Measurements from ENCODE around the gene RSU1.
"Not testable (repeated sequence)": the region's sequence is repeated elsewhere in the genome, so short reads cannot be mapped to it uniquely, and the experiment has no call there.

Gene RSU1

DNA sequence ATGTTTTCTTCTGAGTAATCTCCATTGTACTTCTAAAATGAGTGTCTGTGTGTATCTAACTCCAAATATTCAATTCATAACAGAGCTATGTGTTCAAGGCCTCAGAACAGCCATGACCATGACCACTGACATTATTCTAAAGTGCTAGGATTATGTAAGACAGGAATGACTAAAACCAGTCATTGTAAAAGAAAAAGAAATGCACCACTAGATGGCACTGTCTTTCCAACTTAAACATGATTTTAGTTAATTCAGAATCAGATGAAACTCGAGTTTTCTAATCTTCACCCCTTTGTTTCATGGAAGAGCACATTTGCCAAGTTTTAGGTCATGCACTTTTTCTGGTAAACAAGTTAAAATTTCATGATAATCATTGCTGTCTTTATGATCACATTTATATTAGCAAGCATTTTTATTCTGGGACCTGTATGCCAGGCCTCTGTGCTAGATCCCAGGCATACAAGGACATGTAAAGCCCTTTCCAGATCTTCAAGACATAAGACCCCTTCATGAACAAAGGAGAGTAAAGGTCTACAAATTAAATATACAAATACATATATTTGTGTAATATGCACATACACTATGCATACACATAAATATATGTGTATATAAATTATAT lies 26.1 kb upstream of the RSU1 start:
- Mint-ChIP-seq H3K27me3 (ENCODE audit: low read depth) (peaks cover 20% of the 10 kb centered on the region), H3K27ac (no peak overlapping the region), H3K36me3 (ENCODE audit: low read depth) (no peaks in the 10 kb centered on the region), H3K4me3 (no peak overlapping the region), H3K9me3 (no peaks in the 10 kb centered on the region), H3K4me1 (ENCODE audit: low read depth) (peaks cover 1% of the 10 kb centered on the region)
- no peak for DNase-seq (ENCODE audit: low spot score)

DNA sequence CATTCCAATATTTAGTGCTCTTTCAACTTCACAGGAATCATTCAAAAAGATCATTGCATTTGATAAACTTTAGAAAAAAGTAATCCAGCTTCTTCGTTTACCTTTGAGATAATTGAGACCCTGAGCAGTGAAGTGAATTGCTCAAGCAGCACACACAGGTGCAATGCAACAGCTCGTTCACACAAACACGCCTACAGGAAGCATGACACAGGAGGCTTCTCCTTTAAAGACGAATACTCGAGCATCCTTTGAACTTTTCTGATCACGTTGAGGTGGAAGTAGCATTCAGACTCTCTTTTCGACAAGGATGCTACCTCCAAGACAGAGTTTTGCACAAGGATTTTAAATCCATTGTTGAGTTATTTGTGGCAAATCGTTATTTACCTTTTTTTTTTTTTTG lies 18.0 kb upstream of the RSU1 start:
- Mint-ChIP-seq H3K4me3 (peak overlapping the region; percentile 50), H3K4me1 (ENCODE audit: low read depth) (peaks cover 19% of the 10 kb centered on the region), H3K9me3 (no peaks in the 10 kb centered on the region), H3K27me3 (ENCODE audit: low read depth) (peaks cover 7% of the 10 kb centered on the region), H3K27ac (no peak overlapping the region), H3K36me3 (ENCODE audit: low read depth) (no peaks in the 10 kb centered on the region)
- no peak for DNase-seq (ENCODE audit: low spot score)

GRCh38 chr10:16832351-16833080 lies 15.3 kb upstream of the RSU1 start:
- Mint-ChIP-seq H3K9me3 (no peaks in the 10 kb centered on the region), H3K4me1 (ENCODE audit: low read depth) (peaks cover 23% of the 10 kb centered on the region), H3K27ac (no peak overlapping the region), H3K4me3 (no peak overlapping the region), H3K27me3 (ENCODE audit: low read depth) (peaks cover 10% of the 10 kb centered on the region), H3K36me3 (ENCODE audit: low read depth) (no peaks in the 10 kb centered on the region)
- no peak for DNase-seq (ENCODE audit: low spot score)

DNA sequence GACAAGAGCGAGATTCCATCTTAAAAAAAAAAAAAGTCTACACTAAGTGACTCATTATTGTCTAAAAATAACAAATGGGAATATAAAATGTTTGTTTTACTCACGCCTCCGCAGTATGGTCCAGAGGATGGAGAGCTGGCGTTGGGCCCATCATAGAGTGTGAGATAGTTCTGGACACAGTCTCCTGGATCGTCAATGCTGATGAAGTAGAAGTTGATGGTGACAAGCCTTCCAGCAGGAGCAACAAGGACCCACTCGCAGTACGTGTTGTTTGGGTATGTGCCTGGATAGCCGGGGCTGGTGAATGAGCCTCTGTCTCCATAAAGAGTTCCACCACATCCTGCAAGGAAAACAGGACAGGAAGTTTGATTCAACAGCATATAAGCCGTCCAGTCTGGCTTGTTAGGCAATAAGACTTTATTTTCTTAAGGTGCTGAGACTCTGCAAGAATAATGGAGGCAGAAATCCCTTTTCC lies 11.5 kb upstream of the RSU1 start:
- Mint-ChIP-seq H3K4me3 (no peak overlapping the region), H3K4me1 (ENCODE audit: low read depth) (peaks cover 6% of the 10 kb centered on the region), H3K36me3 (ENCODE audit: low read depth) (no peaks in the 10 kb centered on the region), H3K27me3 (ENCODE audit: low read depth) (peaks cover 17% of the 10 kb centered on the region), H3K9me3 (no peaks in the 10 kb centered on the region), H3K27ac (no peak overlapping the region)
- no peak for DNase-seq (ENCODE audit: low spot score)

DNA sequence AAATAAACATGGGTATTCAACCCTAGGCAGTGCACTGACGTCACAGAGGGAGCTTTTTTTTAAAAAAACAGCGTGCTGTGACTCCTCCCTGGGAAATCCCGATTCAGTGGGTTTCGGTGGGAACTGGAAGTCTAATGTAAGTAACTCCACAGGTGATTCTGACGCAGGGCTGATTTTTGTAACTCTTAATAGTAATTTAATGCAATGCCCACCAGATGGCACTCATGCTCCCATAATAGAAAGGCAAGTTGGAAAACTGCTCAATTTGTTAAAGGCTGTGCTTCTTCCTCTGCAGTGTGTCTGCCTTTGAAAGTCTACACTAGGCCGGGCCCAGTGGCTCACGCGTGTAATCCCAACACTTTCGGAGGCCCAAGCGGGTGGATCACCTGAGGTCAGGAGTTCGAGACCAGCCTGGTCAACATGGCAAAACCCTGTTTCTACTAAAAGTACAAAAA lies 10.9 kb upstream of the RSU1 start:
- DNase-seq (ENCODE audit: low spot score) = peak; percentile 49
- no peaks in the 10 kb centered on the region for H3K36me3 Mint-ChIP-seq (ENCODE audit: low read depth)
- no peak overlapping the region for H3K27ac Mint-ChIP-seq
- H3K9me3 Mint-ChIP-seq = peaks cover 4% of the 10 kb centered on the region
- no peak overlapping the region for H3K4me3 Mint-ChIP-seq
- H3K27me3 Mint-ChIP-seq (ENCODE audit: low read depth) = peaks cover 14% of the 10 kb centered on the region
- H3K4me1 Mint-ChIP-seq (ENCODE audit: low read depth) = peaks cover 6% of the 10 kb centered on the region

DNA sequence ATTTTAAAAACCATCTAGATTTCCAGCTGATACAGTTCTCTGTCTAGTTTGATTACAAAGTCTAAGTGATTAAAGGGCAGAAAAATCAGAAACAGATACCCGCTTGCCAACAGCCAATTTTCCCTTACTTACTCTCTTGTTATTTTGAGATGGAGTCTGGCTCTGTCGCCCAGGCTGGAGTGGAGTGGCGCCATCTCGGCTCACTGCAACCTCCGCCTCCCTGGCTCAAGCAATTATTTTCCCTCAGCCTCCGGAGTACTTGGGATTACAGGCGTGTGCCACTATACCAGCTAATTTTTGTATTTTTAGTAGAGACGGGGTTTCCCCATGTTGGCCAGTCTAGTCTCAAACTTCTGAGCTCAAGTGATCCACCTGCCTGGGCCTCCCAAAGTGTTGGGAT lies 10.2 kb upstream of the RSU1 start:
- not testable (repeated sequence) for H3K36me3 Mint-ChIP-seq (ENCODE audit: low read depth); H3K27ac Mint-ChIP-seq; H3K4me3 Mint-ChIP-seq; DNase-seq (ENCODE audit: low spot score); H3K4me1 Mint-ChIP-seq (ENCODE audit: low read depth); H3K9me3 Mint-ChIP-seq
- peaks cover 14% of the 10 kb centered on the region for H3K27me3 Mint-ChIP-seq (ENCODE audit: low read depth)

- H3K36me3 Mint-ChIP-seq (ENCODE audit: low read depth) = peaks cover 6% of the 10 kb centered on the region
- peaks cover 8% of the 10 kb centered on the region for H3K4me1 Mint-ChIP-seq (ENCODE audit: low read depth)
- H3K9me3 Mint-ChIP-seq = peaks cover 21% of the 10 kb centered on the region
- no peak overlapping the region for H3K4me3 Mint-ChIP-seq
- no peak for DNase-seq (ENCODE audit: low spot score)
- no peak overlapping the region for H3K27ac Mint-ChIP-seq
- peaks cover 18% of the 10 kb centered on the region for H3K27me3 Mint-ChIP-seq (ENCODE audit: low read depth)
Observed at GRCh38 chr10:16822726-16823360, 5.6 kb upstream of the RSU1 start.

- Mint-ChIP-seq H3K27me3 (ENCODE audit: low read depth) (peaks cover 17% of the 10 kb centered on the region), H3K27ac (no peak overlapping the region), H3K4me1 (ENCODE audit: low read depth) (peaks cover 7% of the 10 kb centered on the region)
Observed at GRCh38 chr10:16822027-16822426, 4.8 kb upstream of the RSU1 start.

GRCh38 chr10:16820421-16820820 lies 3.2 kb upstream of the RSU1 start:
- Mint-ChIP-seq H3K4me3 (no peak overlapping the region), H3K27me3 (ENCODE audit: low read depth) (peaks cover 14% of the 10 kb centered on the region), H3K36me3 (ENCODE audit: low read depth) (peaks cover 12% of the 10 kb centered on the region), H3K27ac (no peak overlapping the region), H3K9me3 (peaks cover 21% of the 10 kb centered on the region), H3K4me1 (ENCODE audit: low read depth) (peaks cover 16% of the 10 kb centered on the region)
- DNase-seq (ENCODE audit: low spot score) = no peak

More at GRCh38 chr10:16822027-16822426, 4.8 kb upstream of the RSU1 start:
- H3K9me3 Mint-ChIP-seq = peaks cover 21% of the 10 kb centered on the region
- DNase-seq (ENCODE audit: low spot score) = no peak
- peaks cover 8% of the 10 kb centered on the region for H3K36me3 Mint-ChIP-seq (ENCODE audit: low read depth)
- no peak overlapping the region for H3K4me3 Mint-ChIP-seq

GRCh38 chr10:16820018-16820417 lies 2.8 kb upstream of the RSU1 start:
- peaks cover 15% of the 10 kb centered on the region for H3K36me3 Mint-ChIP-seq (ENCODE audit: low read depth)
- peaks cover 19% of the 10 kb centered on the region for H3K4me1 Mint-ChIP-seq (ENCODE audit: low read depth)
- DNase-seq (ENCODE audit: low spot score) = no peak
- no peak overlapping the region for H3K4me3 Mint-ChIP-seq
- H3K27ac Mint-ChIP-seq = no peak overlapping the region
- H3K9me3 Mint-ChIP-seq = peaks cover 21% of the 10 kb centered on the region
- peaks cover 12% of the 10 kb centered on the region for H3K27me3 Mint-ChIP-seq (ENCODE audit: low read depth)

DNA sequence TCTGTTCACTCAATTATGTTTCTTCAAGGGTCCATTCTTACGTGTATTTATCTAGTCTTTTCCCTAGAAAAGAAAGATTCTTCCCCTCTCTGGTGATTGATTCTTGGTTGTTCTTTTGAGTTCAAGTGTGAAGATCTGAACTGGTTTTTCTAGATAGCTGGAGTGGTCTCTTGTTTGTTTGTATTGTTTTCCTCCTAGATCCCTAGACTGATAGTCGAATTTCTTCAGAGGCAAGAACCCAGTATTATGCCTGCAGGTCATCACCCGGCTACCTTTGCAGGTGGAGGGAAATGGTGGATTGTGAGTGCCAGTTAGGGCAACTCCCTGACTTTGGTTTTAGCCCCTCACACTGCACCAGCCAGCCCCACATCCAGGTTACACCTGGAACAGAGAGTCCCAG lies 2.2 kb upstream of the RSU1 start:
- Mint-ChIP-seq H3K36me3 (ENCODE audit: low read depth) (peaks cover 19% of the 10 kb centered on the region), H3K9me3 (peaks cover 21% of the 10 kb centered on the region), H3K27ac (no peak overlapping the region), H3K4me3 (peak overlapping the region; percentile 0), H3K27me3 (ENCODE audit: low read depth) (peaks cover 11% of the 10 kb centered on the region), H3K4me1 (ENCODE audit: low read depth) (peaks cover 22% of the 10 kb centered on the region)
- DNase-seq (ENCODE audit: low spot score) = no peak

DNA sequence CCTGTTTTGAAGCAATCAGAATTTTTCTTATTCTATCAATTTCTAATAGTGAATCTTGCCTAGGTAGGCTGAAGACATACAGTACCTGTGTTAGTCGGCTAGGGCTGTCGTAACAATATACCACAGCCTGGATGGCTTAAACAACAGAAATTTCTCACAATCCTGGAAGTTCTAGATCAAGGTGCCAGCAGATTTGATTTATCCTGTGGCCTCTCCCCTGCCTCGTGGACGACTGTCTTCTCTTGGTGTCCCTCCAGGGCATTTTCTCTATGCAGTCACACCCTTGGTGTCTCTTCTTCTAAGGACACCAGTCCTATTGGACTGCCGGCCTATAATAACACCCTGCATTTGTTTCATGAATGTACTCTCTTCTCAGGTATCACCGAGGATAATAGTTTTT lies 1.8 kb upstream of the RSU1 start:
- H3K36me3 Mint-ChIP-seq (ENCODE audit: low read depth) = peaks cover 19% of the 10 kb centered on the region
- peaks cover 21% of the 10 kb centered on the region for H3K9me3 Mint-ChIP-seq
- peaks cover 22% of the 10 kb centered on the region for H3K4me1 Mint-ChIP-seq (ENCODE audit: low read depth)
- H3K4me3 Mint-ChIP-seq = peak overlapping the region; percentile 0
- DNase-seq (ENCODE audit: low spot score) = no peak
- no peak overlapping the region for H3K27ac Mint-ChIP-seq
- H3K27me3 Mint-ChIP-seq (ENCODE audit: low read depth) = peaks cover 11% of the 10 kb centered on the region

GRCh38 chr10:16816830-16817124 lies 447 bp downstream of the RSU1 start:
- H3K4me1 Mint-ChIP-seq (ENCODE audit: low read depth) = peaks cover 32% of the 10 kb centered on the region
- H3K4me3 Mint-ChIP-seq = peak overlapping the region; percentile 95
- no peak for DNase-seq (ENCODE audit: low spot score)
- peaks cover 11% of the 10 kb centered on the region for H3K27me3 Mint-ChIP-seq (ENCODE audit: low read depth)
- peak overlapping the region; percentile 89 for H3K27ac Mint-ChIP-seq
- peaks cover 9% of the 10 kb centered on the region for H3K9me3 Mint-ChIP-seq
- peaks cover 19% of the 10 kb centered on the region for H3K36me3 Mint-ChIP-seq (ENCODE audit: low read depth)

DNA sequence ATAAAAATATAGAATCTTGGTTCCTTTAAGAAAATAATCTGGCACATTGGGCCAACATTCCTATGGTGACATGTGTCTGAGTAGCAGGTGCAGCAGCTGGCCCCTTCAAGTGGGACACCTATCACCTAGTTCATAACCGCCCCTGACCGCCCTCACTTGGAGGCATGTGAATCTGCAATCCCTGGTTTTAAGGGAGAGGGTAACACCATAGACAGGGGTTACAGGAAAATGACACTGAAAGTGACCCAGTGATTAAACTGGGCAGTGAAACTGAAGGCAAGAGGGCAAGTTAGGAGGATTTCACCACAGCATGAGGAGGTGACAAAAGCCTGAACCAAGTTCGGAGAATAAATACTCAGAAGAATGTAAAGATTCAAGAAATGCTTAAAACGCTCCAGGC lies 1.1 kb downstream of the RSU1 start:
- peak overlapping the region; percentile 95 for H3K4me3 Mint-ChIP-seq
- peaks cover 34% of the 10 kb centered on the region for H3K4me1 Mint-ChIP-seq (ENCODE audit: low read depth)
- H3K27ac Mint-ChIP-seq = peak overlapping the region; percentile 81
- H3K36me3 Mint-ChIP-seq (ENCODE audit: low read depth) = peaks cover 23% of the 10 kb centered on the region
- DNase-seq (ENCODE audit: low spot score) = no peak
- H3K27me3 Mint-ChIP-seq (ENCODE audit: low read depth) = peaks cover 11% of the 10 kb centered on the region
- peaks cover 5% of the 10 kb centered on the region for H3K9me3 Mint-ChIP-seq

Data from T-helper 2 cell treated with Interferon-gamma antibody and Interleukin-4, amounts not matched to agents 5 μg/mL and 100 μg/mL, for 36 hours (primary cell).